Neural cell (in vitro differentiated cells): ENCODE measurements around the gene SHB. TPM values are rescaled to one million over a fixed set of nuclear protein-coding genes. Genes with fewer than 3 reads are reported as not detected.

ENCODE experiments used
- H2AFZ ChIP-seq: fragments of 200-600, 300-800 bp; sonication (generic), shearing (Covaris generic); 2 replicates; pipeline ENCODE4 v1.6.0; 2014; ENCODE audit warnings: low read depth, mild to moderate bottlenecking, antibody characterized with exemption, low read length, moderate library complexity
- H3F3A ChIP-seq: fragments of 200-600 bp; shearing (Covaris generic); 2 replicates; pipeline ENCODE4 v1.6.1; 2016; ENCODE audit warnings: mild to moderate bottlenecking, moderate library complexity, mixed read lengths, antibody characterized with exemption, low read length; ENCODE audit not compliant: insufficient read depth, poor library complexity, severe bottlenecking
- H3K27ac ChIP-seq: fragments of 200-600, 300-800 bp; sonication (generic), shearing (Covaris generic); 2 replicates; pipeline ENCODE4 v1.5.1; 2014; ENCODE audit warnings: mild to moderate bottlenecking, low read length, moderate library complexity
- H3K27me3 ChIP-seq: fragments of 300-800, 200-600 bp; sonication (generic), shearing (Covaris generic); 2 replicates; pipeline ENCODE4 v1.6.0; 2014; ENCODE audit warnings: mild to moderate bottlenecking, low read depth, low read length, moderate library complexity; ENCODE audit not compliant: insufficient read depth
- H3K36me3 ChIP-seq: fragments of 300-800, 200-600 bp; sonication (generic), shearing (Covaris generic); 2 replicates; pipeline ENCODE4 v1.5.1; 2014; ENCODE audit warnings: mild to moderate bottlenecking, antibody characterized with exemption, low read length, moderate library complexity; ENCODE audit not compliant: insufficient read depth
- H3K4me2 ChIP-seq: fragments of 300-800, 200-600 bp; sonication (generic), shearing (Covaris generic); 2 replicates; pipeline ENCODE4 v1.6.0; 2014; ENCODE audit warnings: mild to moderate bottlenecking, low read length
- H3K4me3 ChIP-seq: fragments of 300-800, 200-600 bp; sonication (generic), shearing (Covaris generic); 2 replicates; pipeline ENCODE4 v1.5.1; 2014; ENCODE audit warnings: mild to moderate bottlenecking, low read length, moderate library complexity
- H3K79me2 ChIP-seq: fragments of 200-600 bp; shearing (Covaris generic); replicated peaks from 2 replicates; pipeline ENCODE4 v1.6.0; 2014; ENCODE audit warnings: mild to moderate bottlenecking, low read length, moderate library complexity; ENCODE audit not compliant: insufficient read depth
- H3K9ac ChIP-seq: fragments of 300-800, 200-600 bp; sonication (generic), shearing (Covaris generic); 2 replicates; pipeline ENCODE4 v1.6.1; 2016; ENCODE audit warnings: mild to moderate bottlenecking, low read length, mixed read lengths
- H3K9me2 ChIP-seq: fragments of 200-600 bp; shearing (Covaris generic); 2 replicates; pipeline ENCODE4 v1.6.1; 2016; ENCODE audit warnings: mild to moderate bottlenecking, low read length, mixed read lengths; ENCODE audit not compliant: insufficient read depth
- H3K9me3 ChIP-seq: fragments of 200-600, 300-800 bp; sonication (generic), shearing (Covaris generic); 2 replicates; pipeline ENCODE4 v1.6.1; 2016; ENCODE audit warnings: mild to moderate bottlenecking, mixed run types, low read length, moderate library complexity, mixed read lengths
- H4K20me1 ChIP-seq: fragments of 200-600 bp; shearing (Covaris generic); 2 replicates; pipeline ENCODE4 v1.6.1; 2016; ENCODE audit warnings: mild to moderate bottlenecking, mixed run types; ENCODE audit not compliant: insufficient read depth
- EP300 ChIP-seq: fragments of 450-650 bp; conservative IDR thresholded peaks from 2 replicates; pipeline ENCODE4 v1.6.1; 2014; ENCODE audit warnings: antibody characterized with exemption, mild to moderate bottlenecking, moderate library complexity; ENCODE audit not compliant: poor library complexity, severe bottlenecking
- EZH2 ChIP-seq: fragments of 200-600, 300-800 bp; shearing (Covaris generic), sonication (generic); IDR thresholded peaks from 2 replicates; pipeline ENCODE4 v1.6.1; 2014; ENCODE audit warnings: antibody characterized with exemption, low read length, borderline replicate concordance, mild to moderate bottlenecking; ENCODE audit not compliant: insufficient read depth, poor library complexity, severe bottlenecking
- MXI1 ChIP-seq: fragments of 450-650 bp; conservative IDR thresholded peaks from 2 replicates; pipeline ENCODE4 v1.6.1; 2014; ENCODE audit warnings: antibody characterized with exemption, mild to moderate bottlenecking; ENCODE audit not compliant: poor library complexity, severe bottlenecking
- POLR2AphosphoS5 ChIP-seq: IDR thresholded peaks from 2 replicates; pipeline ENCODE4 v1.6.1; 2012
- RAD21 ChIP-seq: fragments of 450-650 bp; conservative IDR thresholded peaks from 2 replicates; pipeline ENCODE4 v1.6.1; 2014; ENCODE audit warnings: antibody characterized with exemption, mild to moderate bottlenecking, moderate library complexity
- SMC3 ChIP-seq: fragments of 450-650 bp; conservative IDR thresholded peaks from 2 replicates; pipeline ENCODE4 v1.6.1; 2014; ENCODE audit warnings: antibody characterized with exemption, mild to moderate bottlenecking, moderate library complexity; ENCODE audit not compliant: poor library complexity
- TAF1 ChIP-seq: IDR thresholded peaks from 2 replicates; pipeline ENCODE4 v1.6.1; 2012; ENCODE audit warnings: low read depth
- polyA plus RNA-seq: library from polyadenylated mRNA; depleted of rRNA; stranded (reverse); fragments of >200 nt; gene quantifications from 2 replicates; pipeline ENCODE4 v1.2.3, GENCODE V29; 2014
- TF ChIP-seq, protein P1 (sequence below): IDR thresholded peaks from 2 replicates; pipeline ENCODE4 v1.6.1; 2012; ENCODE audit warnings: borderline replicate concordance
- TF ChIP-seq, protein P2 (sequence below): fragments of 450-650 bp; IDR thresholded peaks from 2 replicates; pipeline ENCODE4 v1.5.1; 2014; ENCODE audit warnings: antibody characterized with exemption, mild to moderate bottlenecking, moderate library complexity; ENCODE audit not compliant: poor library complexity, severe bottlenecking

The SHB gene
- polyA plus RNA-seq, 1 donor from 2014 or later, result 17.5 TPM

DNA sequence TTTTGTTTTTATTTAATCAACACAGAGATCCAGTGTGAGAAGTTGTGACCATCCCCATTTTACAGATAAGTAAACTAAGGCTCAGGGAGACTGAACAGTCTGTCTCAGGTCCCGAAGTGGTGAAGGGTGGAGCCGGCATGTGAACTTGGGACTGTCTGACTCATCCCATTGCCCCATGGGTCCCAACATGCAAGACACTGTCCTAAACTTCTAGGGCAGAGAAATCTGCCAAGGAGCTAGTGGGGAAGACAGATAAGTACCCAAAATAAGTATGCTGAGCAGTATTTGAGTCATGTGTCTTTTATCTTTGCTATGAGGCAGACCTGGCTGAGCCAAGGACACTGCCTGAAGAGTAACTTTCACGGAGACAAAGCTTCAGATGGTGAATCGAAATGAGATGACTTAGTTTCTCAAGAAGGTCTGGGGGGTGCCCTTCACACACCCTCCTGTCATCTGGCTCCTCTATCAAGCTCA is 100.8 kb downstream of the SHB start:
- H2AFZ ChIP-seq, result no peak overlapping the region
- H3K27ac ChIP-seq, result no peak overlapping the region
- no peaks in the 10 kb centered on the region for H3K79me2 ChIP-seq
- no peak overlapping the region for H3K4me3 ChIP-seq
- H3K36me3 ChIP-seq, result peaks cover 3% of the 10 kb centered on the region
- no peaks in the 10 kb centered on the region for H3F3A ChIP-seq
- no peaks in the 10 kb centered on the region for H3K27me3 ChIP-seq
- H3K4me2 ChIP-seq, result no peak overlapping the region
- no peak overlapping the region for H3K9ac ChIP-seq
- no peaks in the 10 kb centered on the region for H3K9me3 ChIP-seq
- H4K20me1 ChIP-seq, result no peaks in the 10 kb centered on the region
- TF ChIP-seq EZH2 (no peak), TAF1 (no peak), RAD21 (no peak), EP300 (no peak), MXI1 (no peak), POLR2AphosphoS5 (no peak), SMC3 (no peak)
- TF ChIP-seq, protein P1, sequence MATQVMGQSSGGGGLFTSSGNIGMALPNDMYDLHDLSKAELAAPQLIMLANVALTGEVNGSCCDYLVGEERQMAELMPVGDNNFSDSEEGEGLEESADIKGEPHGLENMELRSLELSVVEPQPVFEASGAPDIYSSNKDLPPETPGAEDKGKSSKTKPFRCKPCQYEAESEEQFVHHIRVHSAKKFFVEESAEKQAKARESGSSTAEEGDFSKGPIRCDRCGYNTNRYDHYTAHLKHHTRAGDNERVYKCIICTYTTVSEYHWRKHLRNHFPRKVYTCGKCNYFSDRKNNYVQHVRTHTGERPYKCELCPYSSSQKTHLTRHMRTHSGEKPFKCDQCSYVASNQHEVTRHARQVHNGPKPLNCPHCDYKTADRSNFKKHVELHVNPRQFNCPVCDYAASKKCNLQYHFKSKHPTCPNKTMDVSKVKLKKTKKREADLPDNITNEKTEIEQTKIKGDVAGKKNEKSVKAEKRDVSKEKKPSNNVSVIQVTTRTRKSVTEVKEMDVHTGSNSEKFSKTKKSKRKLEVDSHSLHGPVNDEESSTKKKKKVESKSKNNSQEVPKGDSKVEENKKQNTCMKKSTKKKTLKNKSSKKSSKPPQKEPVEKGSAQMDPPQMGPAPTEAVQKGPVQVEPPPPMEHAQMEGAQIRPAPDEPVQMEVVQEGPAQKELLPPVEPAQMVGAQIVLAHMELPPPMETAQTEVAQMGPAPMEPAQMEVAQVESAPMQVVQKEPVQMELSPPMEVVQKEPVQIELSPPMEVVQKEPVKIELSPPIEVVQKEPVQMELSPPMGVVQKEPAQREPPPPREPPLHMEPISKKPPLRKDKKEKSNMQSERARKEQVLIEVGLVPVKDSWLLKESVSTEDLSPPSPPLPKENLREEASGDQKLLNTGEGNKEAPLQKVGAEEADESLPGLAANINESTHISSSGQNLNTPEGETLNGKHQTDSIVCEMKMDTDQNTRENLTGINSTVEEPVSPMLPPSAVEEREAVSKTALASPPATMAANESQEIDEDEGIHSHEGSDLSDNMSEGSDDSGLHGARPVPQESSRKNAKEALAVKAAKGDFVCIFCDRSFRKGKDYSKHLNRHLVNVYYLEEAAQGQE, result no peak
- TF ChIP-seq, protein P2, sequence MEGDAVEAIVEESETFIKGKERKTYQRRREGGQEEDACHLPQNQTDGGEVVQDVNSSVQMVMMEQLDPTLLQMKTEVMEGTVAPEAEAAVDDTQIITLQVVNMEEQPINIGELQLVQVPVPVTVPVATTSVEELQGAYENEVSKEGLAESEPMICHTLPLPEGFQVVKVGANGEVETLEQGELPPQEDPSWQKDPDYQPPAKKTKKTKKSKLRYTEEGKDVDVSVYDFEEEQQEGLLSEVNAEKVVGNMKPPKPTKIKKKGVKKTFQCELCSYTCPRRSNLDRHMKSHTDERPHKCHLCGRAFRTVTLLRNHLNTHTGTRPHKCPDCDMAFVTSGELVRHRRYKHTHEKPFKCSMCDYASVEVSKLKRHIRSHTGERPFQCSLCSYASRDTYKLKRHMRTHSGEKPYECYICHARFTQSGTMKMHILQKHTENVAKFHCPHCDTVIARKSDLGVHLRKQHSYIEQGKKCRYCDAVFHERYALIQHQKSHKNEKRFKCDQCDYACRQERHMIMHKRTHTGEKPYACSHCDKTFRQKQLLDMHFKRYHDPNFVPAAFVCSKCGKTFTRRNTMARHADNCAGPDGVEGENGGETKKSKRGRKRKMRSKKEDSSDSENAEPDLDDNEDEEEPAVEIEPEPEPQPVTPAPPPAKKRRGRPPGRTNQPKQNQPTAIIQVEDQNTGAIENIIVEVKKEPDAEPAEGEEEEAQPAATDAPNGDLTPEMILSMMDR, result no peak
- H3K9me2 ChIP-seq, result no peaks in the 10 kb centered on the region

DNA sequence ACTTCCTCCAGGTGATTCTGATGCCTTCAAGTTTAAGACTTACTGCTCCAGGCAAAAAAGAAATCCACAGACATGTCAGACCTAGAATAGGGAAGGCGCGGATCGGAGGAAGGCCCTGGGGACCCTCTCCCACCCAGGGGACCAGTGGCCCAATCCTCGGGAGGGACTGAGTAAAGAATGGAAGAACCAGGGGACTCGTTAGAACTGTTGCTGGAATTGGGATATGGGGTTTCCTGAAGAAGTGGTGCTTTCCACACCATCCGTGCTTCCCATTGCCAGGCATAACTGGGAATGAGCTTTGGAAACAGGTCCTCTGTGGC is 101.3 kb downstream of the SHB start:
- Histone ChIP-seq H3K9me2 (no peaks in the 10 kb centered on the region), H3K4me3 (no peak overlapping the region), H3K9me3 (no peaks in the 10 kb centered on the region), H3K27me3 (no peaks in the 10 kb centered on the region), H3K4me2 (no peak overlapping the region), H4K20me1 (no peaks in the 10 kb centered on the region), H2AFZ (no peak overlapping the region), H3K27ac (no peak overlapping the region), H3K36me3 (peaks cover 3% of the 10 kb centered on the region), H3K79me2 (no peaks in the 10 kb centered on the region), H3K9ac (no peak overlapping the region), H3F3A (no peaks in the 10 kb centered on the region)
- no peak for TF ChIP-seq RAD21
- TF ChIP-seq, protein P2, result no peak
- TF ChIP-seq, protein P1, result no peak
- TF ChIP-seq EP300, result no peak
- no peak for TF ChIP-seq TAF1
- no peak for TF ChIP-seq MXI1
- no peak for TF ChIP-seq POLR2AphosphoS5
- TF ChIP-seq SMC3, result no peak
